Measurements from ENCODE around the gene ZNF217.
"Not testable (repeated sequence)": the region's sequence is repeated elsewhere in the genome, so short reads cannot be mapped to it uniquely, and the experiment has no call there.

ZNF217 gene

GRCh38 chr20:53621482-53622246 is 28.0 kb upstream of the ZNF217 start:
- no peak for DNase-seq

GRCh38 chr20:53618490-53619000 is 24.9 kb upstream of the ZNF217 start:
- DNase-seq, result not testable (repeated sequence)

- DNase-seq, result no peak
Measured at GRCh38 chr20:53617791-53618489, 24.3 kb upstream of the ZNF217 start.

- DNase-seq, result not testable (repeated sequence)
Measured at GRCh38 chr20:53616489-53616888, 22.9 kb upstream of the ZNF217 start.

GRCh38 chr20:53613748-53614147 is 20.1 kb upstream of the ZNF217 start:
- no peak for DNase-seq

- DNase-seq, result not testable (repeated sequence)
Measured at GRCh38 chr20:53612289-53612688, 18.6 kb upstream of the ZNF217 start.

- DNase-seq, result no peak
Measured at GRCh38 chr20:53611449-53611894, 17.8 kb upstream of the ZNF217 start.

- peak; percentile 69 for DNase-seq
Measured at GRCh38 chr20:53609491-53610445, 16.1 kb upstream of the ZNF217 start.

- no peak for DNase-seq
Measured at GRCh38 chr20:53608456-53609452, 15.1 kb upstream of the ZNF217 start.

- DNase-seq, result no peak
Measured at GRCh38 chr20:53608071-53608455, 14.4 kb upstream of the ZNF217 start.

GRCh38 chr20:53606364-53606985 is 12.8 kb upstream of the ZNF217 start:
- DNase-seq, result no peak

- DNase-seq, result not testable (repeated sequence)
Measured at GRCh38 chr20:53605401-53605800, 11.8 kb upstream of the ZNF217 start.

- DNase-seq, result not testable (repeated sequence)
Measured at GRCh38 chr20:53604846-53605245, 11.2 kb upstream of the ZNF217 start.

- DNase-seq, result no peak
Measured at GRCh38 chr20:53602661-53603060, 9.0 kb upstream of the ZNF217 start.

- no peak for DNase-seq
Measured at GRCh38 chr20:53599910-53600632, 6.4 kb upstream of the ZNF217 start.

- no peak for DNase-seq
Measured at GRCh38 chr20:53599378-53599777, 5.7 kb upstream of the ZNF217 start.

- DNase-seq, result no peak
Measured at GRCh38 chr20:53599044-53599362, 5.4 kb upstream of the ZNF217 start.

- DNase-seq, result no peak
Measured at GRCh38 chr20:53598140-53599043, 4.8 kb upstream of the ZNF217 start.

GRCh38 chr20:53597521-53598120 is 4.0 kb upstream of the ZNF217 start:
- no peak for DNase-seq
